ENCODE measurements around the gene EFNA2. TPM values are rescaled to one million over a fixed set of nuclear protein-coding genes. Genes with fewer than 3 reads are reported as not detected.

EFNA2 gene
- total and polyA plus RNA-seq, 2 of the 8 experiments (the other 6 are each of a cell fraction or from before 2014, with no cell fraction given), result 4.0 to 7.0 TPM

GRCh38 chr19:1266129-1266915 lies 19.4 kb upstream of the EFNA2 start (continued):
- TF ChIP-seq HDAC2 (IDR thresholded peaks at IDR 0.05; ENCODE audit: borderline replicate concordance in 1 of 2, low read depth in 2 of 2, low read length in 2 of 2) (no peak), GABPA (IDR thresholded peaks at IDR 0.05; ENCODE audit: borderline replicate concordance, insufficient read depth, low read length) (no peak), ZNF274 (IDR thresholded peaks at IDR 0.05; ENCODE audit: borderline replicate concordance, extremely low read depth, low read length) (no peak), CBX5 (IDR thresholded peaks at IDR 0.05; ENCODE audit: low read depth, low read length) (no peak), TAF7 (optimal IDR thresholded peaks at IDR 0.05; ENCODE audit: borderline replicate concordance, low read depth, low read length) (no peak), RBBP5 (IDR thresholded peaks at IDR 0.05; ENCODE audit: borderline replicate concordance, low read depth, low read length) (0 out of 2 replicates have a peak, but pooled peaks have one; percentile 6), KDM4A (IDR thresholded peaks at IDR 0.05; ENCODE audit: low read depth, low read length, severe bottlenecking) (peak; percentile 9), NRF1 (IDR thresholded peaks at IDR 0.05; ENCODE audit: low read depth, low read length) (no peak), SRF (IDR thresholded peaks at IDR 0.05; ENCODE audit: low read depth, low read length) (no peak), RAD21 (IDR thresholded peaks at IDR 0.05 in 1 of 2, conservative IDR thresholded peaks at IDR 0.05 in 1 of 2; ENCODE audit: low read depth in 2 of 2, low read length in 2 of 2) (no peak), KDM5A (IDR thresholded peaks at IDR 0.05; ENCODE audit: low read length) (no peak), USF2 (IDR thresholded peaks at IDR 0.05; ENCODE audit: low read length) (no peak), CBX8 (IDR thresholded peaks at IDR 0.05; ENCODE audit: borderline replicate concordance, low read depth, low read length) (no peak), RNF2 (IDR thresholded peaks at IDR 0.05; ENCODE audit: borderline replicate concordance, low read depth, low read length, missing control alignments, poor library complexity, severe bottlenecking) (no peak), RFX5 (IDR thresholded peaks at IDR 0.05; ENCODE audit: borderline replicate concordance, low read depth, low read length) (no peak), EP300 (IDR thresholded peaks at IDR 0.05; ENCODE audit: borderline replicate concordance in 1 of 2, low read depth in 2 of 2, low read length in 2 of 2) (no peak), SUZ12 (IDR thresholded peaks at IDR 0.05; ENCODE audit: low read length) (no peak), SIRT6 (IDR thresholded peaks at IDR 0.05; ENCODE audit: low read length) (no peak)
- TF ChIP-seq, protein P1, sequence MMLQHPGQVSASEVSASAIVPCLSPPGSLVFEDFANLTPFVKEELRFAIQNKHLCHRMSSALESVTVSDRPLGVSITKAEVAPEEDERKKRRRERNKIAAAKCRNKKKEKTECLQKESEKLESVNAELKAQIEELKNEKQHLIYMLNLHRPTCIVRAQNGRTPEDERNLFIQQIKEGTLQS (IDR thresholded peaks at IDR 0.05; ENCODE audit: insufficient read depth, low read depth, low read length), result no peak
